Tibial nerve (tissue), 4 donors: Measurements from ENCODE around the gene TMEM156. TPM values are rescaled to one million over a fixed set of nuclear protein-coding genes. Genes with fewer than 3 reads are reported as not detected.
"Not testable (repeated sequence)": the region's sequence is repeated elsewhere in the genome, so short reads cannot be mapped to it uniquely, and the experiment has no call there.

Experiments
- DNase-seq, 2 donors: peaks; one replicate each; pipeline ENCODE4 v3.0.0-alpha.2; 2019; ENCODE audit warnings: low spot score in 2 of 2
- H3K27ac ChIP-seq, 4 donors: fragments of 200-600 bp; sonication (generic) in 3 of 4; one replicate each; pipeline ENCODE4 v1.5.1; 2017 to 2019; ENCODE audit warnings: mild to moderate bottlenecking in 1 of 4
- H3K27me3 ChIP-seq, 2 donors: fragments of 200-600 bp; sonication (generic) in 1 of 2; one replicate each; pipeline versions ENCODE4 v1.5.1 to v1.6.0; 2017 to 2019
- H3K36me3 ChIP-seq, 3 donors: fragments of 200-600 bp; sonication (generic); one replicate each; pipeline ENCODE4 v1.5.1; 2018 to 2019
- H3K4me1 ChIP-seq, 4 donors: fragments of 200-600 bp; sonication (generic) in 3 of 4; one replicate each; pipeline ENCODE4 v1.5.1; 2017 to 2019
- H3K4me3 ChIP-seq, 4 donors: fragments of 200-600 bp; sonication (generic) in 3 of 4; one replicate each; pipeline ENCODE4 v1.5.1; 2017 to 2019; ENCODE audit warnings: mild to moderate bottlenecking in 1 of 4, moderate library complexity in 1 of 4
- H3K9me3 ChIP-seq, 4 donors: fragments of 200-600 bp; sonication (generic) in 3 of 4; one replicate each; pipeline ENCODE4 v1.5.1; 2017 to 2019
- EP300 ChIP-seq, 2 donors: sonication (generic); formaldehyde crosslinking; IDR thresholded peaks; one replicate each; pipeline ENCODE4 v1.6.1; 2017; ENCODE audit warnings: antibody characterized with exemption in 2 of 2, mild to moderate bottlenecking in 1 of 2
- POLR2A ChIP-seq, 2 donors: fragments of 450-650 bp; IDR thresholded peaks; one replicate each; pipeline ENCODE4 v1.6.1; 2017; ENCODE audit warnings: antibody characterized with exemption in 2 of 2, mild to moderate bottlenecking in 2 of 2, moderate library complexity in 2 of 2
- WGBS, 2 donors: methylation state at CpG; one replicate each; pipeline ENCODE4 v1.1.5; 2018; 5-methylcytosine and 5-hydroxymethylcytosine counted together
- total RNA-seq, 4 donors: library from RNA; depleted of rRNA; stranded (reverse); fragments of >200 nt; gene quantifications; one replicate each; pipeline ENCODE4 v1.1.0, GENCODE V29; 2016
- TF ChIP-seq, protein P1 (sequence below), 5 experiments: fragments of 200-600 bp in 3 of 5; fragments of 450-650 bp in 2 of 5; sonication (generic) in 3 of 5; IDR thresholded peaks; one replicate each; pipeline ENCODE4 v1.5.1; 2016 to 2019; ENCODE audit warnings: antibody characterized with exemption in 5 of 5, mild to moderate bottlenecking in 3 of 5, moderate library complexity in 2 of 5

TMEM156 gene
- total RNA-seq, 4 donors from 2014 or later: 0.66 to 8.6 TPM; not detected in 2

DNA sequence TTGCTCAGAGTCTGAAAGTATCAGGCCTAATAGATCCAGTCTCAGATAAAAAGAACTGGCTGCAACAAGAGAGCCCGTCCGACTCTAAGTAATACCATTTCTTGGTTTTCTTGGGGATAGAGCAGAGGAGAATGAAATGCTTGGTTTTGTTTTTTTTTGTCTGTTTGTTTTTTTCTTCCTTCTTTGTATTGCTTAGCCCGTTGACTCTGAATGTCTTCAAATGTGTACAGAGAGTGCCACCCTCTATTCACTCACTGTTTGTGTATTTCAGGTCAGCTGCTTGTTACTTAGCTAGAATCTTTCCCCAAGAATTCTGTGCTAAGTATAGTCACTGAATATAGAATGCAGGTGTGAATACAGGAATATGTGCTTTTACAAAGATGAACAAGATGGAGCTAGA lies 5.7 kb upstream of the TMEM156 start:
- Histone ChIP-seq H3K36me3 (no peaks in the 10 kb centered on the region), H3K27ac (peak overlapping the region in 1 of 4 donors; percentile 28), H3K27me3 (no peaks in the 10 kb centered on the region), H3K9me3 (no peaks in the 10 kb centered on the region), H3K4me3 (no peak overlapping the region), H3K4me1 (peaks cover 0 to 2% (median under 1%) of the 10 kb centered on the region in 4 donors)
- TF ChIP-seq EP300 (IDR thresholded peaks at IDR 0.05): no peak
- TF ChIP-seq, protein P1, sequence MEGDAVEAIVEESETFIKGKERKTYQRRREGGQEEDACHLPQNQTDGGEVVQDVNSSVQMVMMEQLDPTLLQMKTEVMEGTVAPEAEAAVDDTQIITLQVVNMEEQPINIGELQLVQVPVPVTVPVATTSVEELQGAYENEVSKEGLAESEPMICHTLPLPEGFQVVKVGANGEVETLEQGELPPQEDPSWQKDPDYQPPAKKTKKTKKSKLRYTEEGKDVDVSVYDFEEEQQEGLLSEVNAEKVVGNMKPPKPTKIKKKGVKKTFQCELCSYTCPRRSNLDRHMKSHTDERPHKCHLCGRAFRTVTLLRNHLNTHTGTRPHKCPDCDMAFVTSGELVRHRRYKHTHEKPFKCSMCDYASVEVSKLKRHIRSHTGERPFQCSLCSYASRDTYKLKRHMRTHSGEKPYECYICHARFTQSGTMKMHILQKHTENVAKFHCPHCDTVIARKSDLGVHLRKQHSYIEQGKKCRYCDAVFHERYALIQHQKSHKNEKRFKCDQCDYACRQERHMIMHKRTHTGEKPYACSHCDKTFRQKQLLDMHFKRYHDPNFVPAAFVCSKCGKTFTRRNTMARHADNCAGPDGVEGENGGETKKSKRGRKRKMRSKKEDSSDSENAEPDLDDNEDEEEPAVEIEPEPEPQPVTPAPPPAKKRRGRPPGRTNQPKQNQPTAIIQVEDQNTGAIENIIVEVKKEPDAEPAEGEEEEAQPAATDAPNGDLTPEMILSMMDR (IDR thresholded peaks at IDR 0.05): no peak
- no peak for TF ChIP-seq POLR2A (IDR thresholded peaks at IDR 0.05)
- 40 to 50% methylated on average over 3 of the region's 3 CpGs for WGBS, 2 donors
- DNase-seq: no peak

DNA sequence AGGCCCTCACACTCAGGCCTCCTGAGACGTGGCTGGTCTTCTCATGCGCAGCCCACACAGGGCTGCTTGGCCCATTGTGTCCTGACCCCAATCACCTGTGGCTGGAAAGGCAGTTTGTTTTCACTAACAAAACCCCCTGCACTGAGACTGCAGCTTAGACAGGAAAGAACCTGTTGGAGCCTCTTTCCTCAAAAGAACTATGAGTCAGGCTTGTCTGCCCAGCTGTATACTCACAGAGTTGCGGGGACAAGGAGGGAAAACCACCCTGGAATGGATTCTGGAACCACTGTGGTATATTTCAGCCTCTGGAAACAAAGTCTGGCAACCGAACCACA lies 5.2 kb upstream of the TMEM156 start:
- Histone ChIP-seq H3K4me3 (no peak overlapping the region), H3K36me3 (no peaks in the 10 kb centered on the region), H3K4me1 (peaks cover 0 to 4% (median 0%) of the 10 kb centered on the region in 4 donors), H3K9me3 (no peaks in the 10 kb centered on the region), H3K27ac (peak overlapping the region in 1 of 4 donors; percentile 28), H3K27me3 (no peaks in the 10 kb centered on the region)
- 51 to 79% methylated on average over 4 of the region's 4 CpGs for WGBS, 2 donors
- DNase-seq: no peak
- TF ChIP-seq EP300 (IDR thresholded peaks at IDR 0.05): no peak

DNA sequence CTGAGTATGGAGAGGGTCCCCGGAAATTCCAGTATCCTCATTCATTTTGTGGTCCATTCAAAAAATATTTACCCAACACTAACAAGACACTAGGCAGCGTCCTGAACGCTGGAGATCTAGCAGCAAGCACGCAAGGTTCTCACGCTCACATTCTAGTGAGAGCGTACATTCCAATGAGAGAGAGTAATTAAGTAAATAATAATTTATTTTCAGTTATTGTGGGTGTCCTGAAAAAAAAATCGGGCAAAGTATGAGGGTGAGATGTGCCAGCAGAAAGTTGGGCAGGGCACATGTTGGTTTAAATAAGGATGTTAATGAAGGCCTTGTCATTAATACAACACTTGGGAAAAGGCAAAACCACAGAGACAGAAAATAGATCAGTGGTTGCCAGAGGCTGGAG lies 4.0 kb upstream of the TMEM156 start:
- no peaks in the 10 kb centered on the region for H3K9me3 ChIP-seq
- no peaks in the 10 kb centered on the region for H3K36me3 ChIP-seq
- peaks cover 0 to 4% (median 0%) of the 10 kb centered on the region in 4 donors for H3K4me1 ChIP-seq
- no peak for DNase-seq
- TF ChIP-seq EP300 (IDR thresholded peaks at IDR 0.05): no peak
- no peak overlapping the region for H3K27ac ChIP-seq
- 83 to 88% methylated on average over 7 of the region's 7 CpGs for WGBS, 2 donors
- H3K27me3 ChIP-seq: no peaks in the 10 kb centered on the region
- H3K4me3 ChIP-seq: no peak overlapping the region

DNA sequence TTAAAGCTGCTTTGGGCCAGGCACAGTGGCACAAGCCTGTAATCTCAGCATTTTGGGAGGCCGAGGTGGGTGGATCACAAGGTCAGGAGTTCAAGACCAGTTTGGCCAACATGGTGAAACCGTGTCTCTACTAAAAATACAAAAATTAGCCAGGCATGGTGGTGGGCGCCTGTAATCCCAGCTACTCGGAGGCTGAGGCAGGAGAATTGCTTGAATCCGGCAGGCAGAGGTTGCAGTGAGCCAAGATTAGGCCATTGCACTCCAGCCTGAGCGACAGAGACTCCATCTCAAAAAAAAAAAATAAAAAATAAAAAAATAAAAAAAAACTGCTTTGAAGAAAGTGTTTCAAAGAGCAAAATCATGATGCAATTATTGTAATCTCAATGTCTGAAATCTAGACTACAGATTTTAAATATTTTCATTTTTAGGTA lies 604 bp downstream of the TMEM156 start:
- H3K4me1 ChIP-seq, DNase-seq, H3K36me3 ChIP-seq, H3K9me3 ChIP-seq, H3K27me3 ChIP-seq: not testable (repeated sequence)
- 85 to 86% methylated on average over 6 of the region's 6 CpGs for WGBS, 2 donors
- Histone ChIP-seq H3K4me3 (peak overlapping the region in 1 of 4 donors; percentile 17), H3K27ac (peak overlapping the region in 1 of 4 donors; percentile 67)

DNA sequence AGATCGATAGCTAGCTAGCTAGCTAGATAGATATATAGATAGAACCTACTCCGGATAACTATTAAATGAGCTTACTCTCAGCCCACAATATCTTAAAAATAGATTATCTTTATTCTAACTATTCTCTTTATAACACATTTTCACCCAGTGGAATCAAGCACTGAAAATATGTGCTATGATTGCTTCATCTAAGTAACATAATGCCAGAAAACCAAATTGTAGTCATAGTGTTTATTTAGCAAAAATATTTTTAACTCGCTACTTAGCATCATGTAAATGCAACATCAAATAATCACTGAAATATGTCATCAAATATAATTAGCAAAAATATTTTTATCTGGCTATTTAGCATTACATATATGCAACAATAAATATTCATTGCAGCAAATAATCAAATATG lies 1.5 kb downstream of the TMEM156 start:
- no peak for DNase-seq
- 86 to 89% methylated on average over 3 of the region's 3 CpGs for WGBS, 2 donors
- Histone ChIP-seq H3K27me3 (no peaks in the 10 kb centered on the region), H3K4me1 (peaks cover 0 to 4% (median 0%) of the 10 kb centered on the region in 4 donors), H3K9me3 (no peaks in the 10 kb centered on the region), H3K27ac (peak overlapping the region in 1 of 4 donors; percentile 67), H3K4me3 (peak overlapping the region in 1 of 4 donors; percentile 17), H3K36me3 (no peaks in the 10 kb centered on the region)
- TF ChIP-seq EP300 (IDR thresholded peaks at IDR 0.05) (no peak), POLR2A (IDR thresholded peaks at IDR 0.05) (no peak)
- TF ChIP-seq, protein P1 (IDR thresholded peaks at IDR 0.05): no peak

DNA sequence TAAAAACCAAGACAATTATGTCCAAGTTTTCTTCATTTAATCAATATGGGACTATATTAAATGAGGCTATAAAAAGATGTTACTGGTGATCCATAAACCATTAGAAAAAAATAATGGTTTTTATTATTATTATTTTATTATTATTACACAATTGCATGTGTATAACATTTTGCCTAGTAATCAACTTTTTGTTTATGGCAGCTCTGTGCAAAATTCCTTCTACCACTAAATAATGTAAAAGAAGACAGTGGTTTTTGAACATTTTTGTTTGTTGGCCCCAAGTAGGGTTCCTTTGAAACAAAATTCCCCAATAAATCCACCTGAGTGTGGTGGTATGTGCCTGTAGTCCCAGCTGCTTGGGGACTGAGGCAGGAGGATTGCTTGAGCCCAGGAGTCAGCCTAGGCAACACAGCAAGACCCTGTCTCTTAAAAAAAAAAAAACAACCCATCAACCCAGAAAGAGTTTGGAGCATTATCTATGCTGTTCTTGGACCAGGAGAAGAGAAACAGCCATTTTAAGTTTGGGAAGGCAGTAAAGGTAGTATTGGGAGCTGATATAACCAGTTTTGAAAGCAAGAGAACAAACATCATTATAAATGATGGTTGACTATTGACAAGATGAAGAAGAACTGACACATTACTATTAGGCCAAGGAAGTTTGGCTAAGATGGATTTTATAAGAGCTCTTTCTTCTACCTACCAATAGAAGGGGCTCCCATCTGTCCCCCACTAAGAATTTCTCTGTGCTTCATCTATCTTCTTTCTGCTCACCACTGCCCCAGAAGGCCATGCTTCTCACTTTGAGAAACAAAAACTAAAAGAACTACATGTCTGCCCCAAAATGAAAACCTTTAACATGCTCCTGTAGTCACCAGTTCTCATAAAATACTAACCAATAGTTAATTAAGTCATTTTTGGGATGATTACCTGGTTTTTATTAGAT lies 2.2 kb downstream of the TMEM156 start:
- H3K27me3 ChIP-seq: no peaks in the 10 kb centered on the region
- H3K4me3 ChIP-seq: peak overlapping the region in 1 of 4 donors; percentile 17
- H3K4me1 ChIP-seq: peaks cover 0 to 4% (median 0%) of the 10 kb centered on the region in 4 donors
- H3K36me3 ChIP-seq: no peaks in the 10 kb centered on the region
- DNase-seq: no peak
- TF ChIP-seq EP300 (IDR thresholded peaks at IDR 0.05): no peak
- TF ChIP-seq POLR2A (IDR thresholded peaks at IDR 0.05): no peak
- TF ChIP-seq, protein P1 (IDR thresholded peaks at IDR 0.05): no peak
- no peaks in the 10 kb centered on the region for H3K9me3 ChIP-seq
- H3K27ac ChIP-seq: peak overlapping the region in 1 of 4 donors; percentile 10
